ENCODE results near the gene OR51B6.
"Not testable (repeated sequence)": the region's sequence is repeated elsewhere in the genome, so short reads cannot be mapped to it uniquely, and the experiment has no call there.

Gene OR51B6

GRCh38 chr11:5366365-5366764 is 15.1 kb downstream of the OR51B6 start:
- not testable (repeated sequence) for DNase-seq (ENCODE audit: low spot score)

DNA sequence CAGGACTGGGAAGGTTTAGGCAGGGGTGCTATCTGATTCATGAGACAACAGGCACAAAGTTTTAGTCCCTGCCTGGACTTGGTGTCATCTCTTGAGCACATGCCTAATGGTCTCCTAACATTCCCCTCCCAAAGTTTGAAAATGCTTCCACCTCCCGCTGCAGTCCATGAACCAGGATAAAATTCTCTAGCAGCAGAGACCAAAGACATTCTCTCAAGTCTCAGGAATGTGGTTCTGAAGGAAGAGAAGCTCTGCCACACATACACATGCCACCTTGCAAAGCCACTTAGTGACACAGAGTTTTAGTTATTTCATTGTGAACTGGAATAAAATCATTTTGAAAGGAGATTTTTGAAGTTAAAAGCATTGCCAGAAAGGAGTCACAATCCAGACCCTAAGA is 15.5 kb downstream of the OR51B6 start:
- DNase-seq (ENCODE audit: low spot score), result no peak

- DNase-seq (ENCODE audit: low spot score), result no peak
These were observed 16.3 kb downstream of the OR51B6 start for GRCh38 chr11:5367448-5368074.

- no peak for DNase-seq (ENCODE audit: low spot score)
These were observed 17.3 kb downstream of the OR51B6 start for GRCh38 chr11:5368502-5369043.

DNA sequence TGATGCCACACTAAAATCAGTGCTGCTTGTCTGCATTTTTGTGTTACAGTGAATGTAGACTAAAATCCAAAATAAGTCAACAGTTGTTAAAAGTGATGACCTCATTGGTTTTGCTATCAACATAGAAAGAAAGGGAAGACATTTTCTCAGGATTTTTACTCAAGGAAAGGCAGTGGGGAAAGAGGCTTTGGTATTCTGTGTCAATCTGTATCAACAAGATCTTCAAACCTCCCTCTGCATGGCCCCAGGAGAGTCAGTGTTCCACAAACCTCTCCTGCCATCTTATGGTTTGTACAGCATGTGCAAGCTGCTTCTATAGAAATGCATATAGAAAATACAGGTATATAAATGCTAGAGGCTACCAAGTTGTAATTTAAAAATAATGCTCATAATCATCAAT is 18.5 kb downstream of the OR51B6 start:
- no peak for DNase-seq (ENCODE audit: low spot score)

DNA sequence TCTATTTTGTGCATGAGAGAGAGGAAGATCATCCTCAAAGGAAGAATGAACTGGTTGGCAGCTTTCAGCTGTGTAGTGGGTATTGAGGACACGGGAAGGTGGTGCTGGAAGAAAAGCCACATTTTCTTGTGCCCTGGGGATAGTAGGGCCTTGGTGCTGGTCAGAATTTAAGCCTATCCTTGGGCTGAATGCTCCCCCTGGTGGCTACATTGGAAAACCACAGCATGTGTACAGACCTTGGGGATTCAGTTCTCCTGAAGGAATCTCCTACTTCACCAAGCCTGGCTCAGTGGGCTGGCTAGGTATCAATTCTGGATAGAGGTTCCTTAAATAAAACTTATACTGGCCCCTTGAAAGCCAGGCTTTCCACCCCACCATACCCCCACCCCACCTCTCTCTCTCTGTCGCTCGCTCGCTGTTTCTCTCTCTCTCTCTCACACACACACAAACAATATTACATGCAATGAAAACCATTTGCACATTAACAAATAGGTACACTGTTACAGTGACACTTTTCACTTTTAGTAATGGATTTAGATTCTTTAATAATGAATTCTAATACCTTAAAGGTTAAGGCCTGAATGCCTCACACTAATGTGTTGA is 29.5 kb downstream of the OR51B6 start:
- no peak for DNase-seq (ENCODE audit: low spot score)

DNA sequence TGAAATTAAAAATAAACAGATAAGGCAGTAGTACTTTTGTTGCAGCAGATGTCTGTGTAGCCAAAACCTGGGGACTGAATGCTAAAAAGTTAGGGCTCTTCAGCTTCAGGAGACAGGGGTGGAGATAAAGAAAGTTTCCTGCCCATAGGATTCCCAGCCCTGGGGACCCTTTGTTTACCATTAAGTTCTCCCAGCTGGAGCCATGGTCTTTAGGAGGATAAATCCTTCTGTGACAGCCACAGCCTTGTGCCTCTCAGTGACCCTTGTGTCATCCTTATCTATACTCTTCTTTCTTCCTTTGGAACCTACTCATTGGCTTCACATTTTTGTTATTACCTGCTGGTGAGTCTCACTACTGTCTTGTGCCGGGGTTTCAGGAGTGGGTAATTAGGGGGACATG is 32.3 kb downstream of the OR51B6 start, which contains the start of gene OR51M1:
Gene OR51M1 (plus strand): TSS at position 237 of the 400 bp plus-strand sequence. CDS start 5,587 bp downstream, outside the sequence.
- DNase-seq (ENCODE audit: low spot score), result no peak

DNA sequence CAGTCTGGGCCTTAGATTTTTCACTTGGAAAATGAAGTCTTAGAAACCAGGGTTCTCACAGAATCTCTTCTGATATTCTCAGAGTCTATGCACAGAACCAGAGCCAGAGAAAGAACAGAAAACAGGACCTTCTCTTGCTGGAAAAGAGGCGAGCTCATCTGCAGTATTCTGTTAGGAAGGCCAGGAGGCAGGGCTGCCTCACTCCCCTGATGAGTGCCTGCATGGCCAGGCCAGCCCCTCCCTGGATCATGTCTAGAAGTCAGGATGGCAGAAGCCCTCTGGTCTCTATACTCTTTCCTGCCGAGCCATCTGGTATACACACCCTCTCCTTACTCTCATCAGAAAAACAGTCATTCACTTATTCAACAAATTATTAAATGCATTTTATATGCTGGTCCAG is 33.0 kb downstream of the OR51B6 start:
- no peak for DNase-seq (ENCODE audit: low spot score)

- DNase-seq (ENCODE audit: low spot score), result no peak
These were observed 38.9 kb downstream of the OR51B6 start for GRCh38 chr11:5390210-5390609.

DNA sequence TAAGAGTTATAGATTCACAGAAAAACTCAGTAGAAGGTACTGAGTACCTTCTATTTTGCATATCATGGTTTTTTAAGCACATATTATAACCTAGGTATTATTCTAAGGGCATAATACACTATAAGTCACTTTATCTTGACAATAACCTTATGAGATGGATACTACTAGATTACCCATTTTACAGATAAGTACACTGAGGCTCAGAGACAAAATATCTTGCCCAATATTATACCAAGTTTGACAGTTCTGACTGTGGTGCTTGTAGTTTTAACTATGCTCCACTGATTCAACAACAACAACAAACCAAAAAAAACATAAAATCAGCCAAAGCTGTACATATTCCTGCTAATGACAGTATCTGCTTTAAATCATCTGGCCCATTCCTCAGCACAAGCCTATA is 42.8 kb downstream of the OR51B6 start:
- no peak for DNase-seq (ENCODE audit: low spot score)

DNA sequence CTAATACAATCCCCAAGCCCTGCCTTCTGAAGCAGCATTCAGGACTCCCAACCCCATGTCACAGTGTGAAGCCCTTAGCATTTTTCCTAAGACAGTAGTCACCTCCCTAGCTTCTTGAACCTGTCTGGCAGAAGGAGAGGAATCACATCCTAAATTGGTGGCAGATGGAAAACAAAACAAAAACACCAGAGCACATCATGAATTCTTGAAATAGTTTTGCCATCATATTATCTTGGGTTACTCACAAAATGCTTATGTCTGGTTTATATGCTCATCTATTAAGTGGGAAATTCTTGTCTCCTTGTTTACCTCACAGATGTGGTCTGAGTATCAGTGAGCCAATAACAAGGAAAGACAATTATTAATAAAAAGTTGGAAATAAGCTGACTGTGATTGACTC is 47.6 kb downstream of the OR51B6 start:
- no peak for DNase-seq (ENCODE audit: low spot score)
